ENCODE data around the gene JUND. TPM values are rescaled to one million over a fixed set of nuclear protein-coding genes. Genes with fewer than 3 reads are reported as not detected.

JUND gene
- total and polyA plus RNA-seq, 2 experiments from 2014 or later, result 40.0 to 181 TPM

DNA sequence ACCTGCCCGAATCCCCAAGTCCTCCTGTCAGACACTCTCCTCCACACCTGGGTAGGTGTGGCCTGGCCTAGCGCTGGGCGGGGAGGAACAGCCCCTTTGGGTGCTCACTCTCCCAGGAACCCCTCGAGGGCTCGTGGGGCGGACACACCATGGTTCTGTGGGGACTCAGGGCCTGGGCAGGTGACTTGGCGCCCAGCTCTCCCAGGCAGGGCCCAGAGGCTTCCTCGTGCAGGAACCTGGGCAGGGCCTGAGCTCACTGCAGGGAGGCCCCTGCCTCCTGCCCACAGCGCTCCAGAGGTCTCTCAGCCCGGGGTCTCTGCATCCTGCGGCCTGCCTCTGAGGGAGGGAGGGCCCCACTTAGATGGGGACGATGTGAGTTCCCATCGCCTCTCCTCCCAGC is 29.5 kb upstream of the JUND start:
- peaks cover 59% of the 10 kb centered on the region for H3K36me3 Mint-ChIP-seq (ENCODE audit: low read depth)
- H3K4me1 Mint-ChIP-seq, result peaks cover 12% of the 10 kb centered on the region
- Histone ChIP-seq H3K36me3 (ENCODE audit: insufficient read depth) (peaks cover 17% of the 10 kb centered on the region; the same call in 1 of the 2 replicates), H4K20me1 (replicated peaks; ENCODE audit: insufficient read depth) (peaks cover 4% of the 10 kb centered on the region), H3K4me3 (no peak overlapping the region), H2AFZ (no peak overlapping the region), H3K79me2 (replicated peaks; ENCODE audit: insufficient read depth) (0 out of 2 replicates have a peak, but pooled peaks cover 8% of the 10 kb centered on the region), H3K9me2 (ENCODE audit: insufficient read depth) (no peaks in the 10 kb centered on the region), H3K4me1 (ENCODE audit: insufficient read depth) (peaks cover 4% of the 10 kb centered on the region; the same call in 1 of the 2 replicates), H3K4me2 (no peak overlapping the region), H3F3A (replicated peaks; ENCODE audit: low read depth) (peaks cover 14% of the 10 kb centered on the region; the same call in 1 of the 2 replicates), H3K27ac (ENCODE audit: low read depth) (no peak overlapping the region), H3K27me3 (ENCODE audit: insufficient read depth) (no peaks in the 10 kb centered on the region)
- H3K9me3 Mint-ChIP-seq, result no peaks in the 10 kb centered on the region
- peaks cover 13% of the 10 kb centered on the region for H3K27me3 Mint-ChIP-seq (ENCODE audit: insufficient read depth, low read depth, poor library complexity)
- DNase-seq (ENCODE audit: low spot score), result no peak
- no peak for TF ChIP-seq JUNB (IDR thresholded peaks at IDR 0.05; ENCODE audit: unreplicated experiment)
- TF ChIP-seq, protein P1, sequence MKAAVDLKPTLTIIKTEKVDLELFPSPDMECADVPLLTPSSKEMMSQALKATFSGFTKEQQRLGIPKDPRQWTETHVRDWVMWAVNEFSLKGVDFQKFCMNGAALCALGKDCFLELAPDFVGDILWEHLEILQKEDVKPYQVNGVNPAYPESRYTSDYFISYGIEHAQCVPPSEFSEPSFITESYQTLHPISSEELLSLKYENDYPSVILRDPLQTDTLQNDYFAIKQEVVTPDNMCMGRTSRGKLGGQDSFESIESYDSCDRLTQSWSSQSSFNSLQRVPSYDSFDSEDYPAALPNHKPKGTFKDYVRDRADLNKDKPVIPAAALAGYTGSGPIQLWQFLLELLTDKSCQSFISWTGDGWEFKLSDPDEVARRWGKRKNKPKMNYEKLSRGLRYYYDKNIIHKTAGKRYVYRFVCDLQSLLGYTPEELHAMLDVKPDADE (IDR thresholded peaks at IDR 0.05), result no peak
- TF ChIP-seq REST (IDR thresholded peaks at IDR 0.05; ENCODE audit: unreplicated experiment), result no peak
- H3K27ac Mint-ChIP-seq, result no peak overlapping the region; the same call in 1 of the 2 replicates
- H3K4me3 Mint-ChIP-seq, result no peak overlapping the region
- no peak for ATAC-seq

DNA sequence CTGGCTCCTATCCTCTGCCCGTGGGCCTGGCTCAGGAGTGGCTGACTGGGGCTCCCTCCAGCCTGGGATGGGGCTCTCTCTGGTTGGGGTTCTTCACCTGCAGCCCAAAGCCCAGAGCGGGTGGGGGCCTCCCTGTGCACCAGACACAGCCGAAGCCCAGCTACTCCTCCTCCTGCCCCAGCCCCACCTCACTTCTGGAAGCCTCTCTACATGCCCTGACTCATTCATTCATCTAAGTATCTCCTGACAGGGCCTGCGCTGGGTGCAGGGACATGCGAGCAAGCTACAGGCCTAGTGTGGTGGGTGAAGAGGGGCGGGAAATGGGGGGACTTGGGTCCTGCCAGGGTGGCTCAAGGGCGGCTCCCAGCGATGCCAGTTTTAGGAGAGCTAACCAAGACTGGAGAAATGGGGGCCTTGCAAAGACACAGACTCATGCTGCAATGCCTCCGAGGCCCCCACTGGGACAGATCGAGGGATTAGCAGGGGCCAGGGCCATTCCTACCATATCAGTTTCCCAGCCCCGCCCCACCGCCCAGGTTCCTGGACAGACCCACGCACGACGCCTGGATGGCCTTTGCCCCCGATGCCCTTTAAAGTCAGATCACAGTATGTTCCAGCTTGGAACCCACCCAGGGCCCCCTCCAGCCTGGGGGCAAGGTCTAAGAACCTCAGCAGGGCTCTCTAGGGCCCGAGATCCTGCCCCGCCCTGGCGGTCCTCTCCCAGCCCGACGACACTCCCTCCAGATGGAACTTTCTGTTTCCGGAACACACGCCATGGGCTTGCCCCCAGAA is 28.9 kb upstream of the JUND start:
- Mint-ChIP-seq H3K36me3 (ENCODE audit: low read depth) (peaks cover 56% of the 10 kb centered on the region), H3K27me3 (ENCODE audit: insufficient read depth, low read depth, poor library complexity) (peaks cover 12% of the 10 kb centered on the region), H3K4me1 (peaks cover 14% of the 10 kb centered on the region), H3K4me3 (no peak overlapping the region), H3K27ac (no peak overlapping the region; the same call in 1 of the 2 replicates), H3K9me3 (no peaks in the 10 kb centered on the region)
- ATAC-seq, result no peak
- Histone ChIP-seq H3F3A (replicated peaks; ENCODE audit: low read depth) (peaks cover 18% of the 10 kb centered on the region), H3K4me1 (ENCODE audit: insufficient read depth) (peaks cover 11% of the 10 kb centered on the region), H3K79me2 (replicated peaks; ENCODE audit: insufficient read depth) (0 out of 2 replicates have a peak, but pooled peaks cover 8% of the 10 kb centered on the region), H3K27ac (ENCODE audit: low read depth) (0 out of 2 replicates have a peak overlapping the region, but pooled peaks have one; percentile 26), H3K9me2 (ENCODE audit: insufficient read depth) (no peaks in the 10 kb centered on the region), H2AFZ (no peak overlapping the region), H3K4me2 (no peak overlapping the region), H4K20me1 (replicated peaks; ENCODE audit: insufficient read depth) (peaks cover 4% of the 10 kb centered on the region), H3K4me3 (no peak overlapping the region), H3K27me3 (ENCODE audit: insufficient read depth) (no peaks in the 10 kb centered on the region), H3K36me3 (ENCODE audit: insufficient read depth) (peaks cover 17% of the 10 kb centered on the region; the same call in 1 of the 2 replicates)
- no peak for DNase-seq (ENCODE audit: low spot score)
- TF ChIP-seq NANOG (IDR thresholded peaks at IDR 0.05; ENCODE audit: borderline replicate concordance), result no peak
- no peak for TF ChIP-seq STAT1 (IDR thresholded peaks at IDR 0.05; ENCODE audit: unreplicated experiment)
- TF ChIP-seq, protein P1 (IDR thresholded peaks at IDR 0.05), result no peak
- TF ChIP-seq EZH2phosphoT487 (IDR thresholded peaks at IDR 0.05; ENCODE audit: unreplicated experiment), result no peak
- TF ChIP-seq CREB1 (CRISPR knock-in tag; IDR thresholded peaks at IDR 0.05; ENCODE audit: low read depth), result no peak
- no peak for TF ChIP-seq EZH2 (IDR thresholded peaks at IDR 0.05; ENCODE audit: low read depth, unreplicated experiment)
- TF ChIP-seq CTCF (conservative IDR thresholded peaks at IDR 0.05; ENCODE audit: low read depth in 2 of 2), result no peak
- TF ChIP-seq REST (IDR thresholded peaks at IDR 0.05; ENCODE audit: unreplicated experiment), result no peak
- TF ChIP-seq ZNF114 (CRISPR knock-in tag; IDR thresholded peaks at IDR 0.05), result no peak
- no peak for TF ChIP-seq JUNB (IDR thresholded peaks at IDR 0.05; ENCODE audit: unreplicated experiment)
- no peak for TF ChIP-seq ZNF331 (CRISPR knock-in tag; IDR thresholded peaks at IDR 0.05; ENCODE audit: low read depth)
